Psoas muscle (tissue), 8 donors: ENCODE measurements around the gene LRTM2. TPM values are rescaled to one million over a fixed set of nuclear protein-coding genes. Genes with fewer than 3 reads are reported as not detected.

Experiments
- ATAC-seq, 4 donors: fragments of 200-7000 bp; cut with Tn5 transposase; one replicate each; pipeline ENCODE4 v1.9.1; 2020; ENCODE audit warnings: moderate library complexity in 3 of 4, mild to moderate bottlenecking in 2 of 4
- DNase-seq, 2 donors: peaks; one replicate each; pipeline ENCODE4 v3.0.0-alpha.2; 2020
- H3K27ac ChIP-seq: fragments of 200-600 bp; one replicate; pipeline ENCODE4 v1.8.0; 2022
- H3K27me3 ChIP-seq, 3 donors: fragments of 200-600 bp in 1 of 3; one replicate each; pipeline versions ENCODE4 v1.6.1 to v1.8.0; 2013 to 2022; ENCODE audit warnings: low read length in 2 of 3, mild to moderate bottlenecking in 2 of 3, moderate library complexity in 1 of 3; ENCODE audit not compliant: insufficient read depth in 3 of 3
- H3K36me3 ChIP-seq, 2 donors: fragments of 200-600 bp in 1 of 2; one replicate each; pipeline versions ENCODE4 v1.6.1 to v1.8.0; 2013 to 2022; ENCODE audit warnings: low read depth in 1 of 2, mild to moderate bottlenecking in 1 of 2, moderate library complexity in 1 of 2; ENCODE audit not compliant: insufficient read depth in 1 of 2
- H3K4me1 ChIP-seq: fragments of 200-600 bp; one replicate; pipeline ENCODE4 v1.8.0; 2022
- H3K4me3 ChIP-seq: fragments of 200-600 bp; one replicate; pipeline ENCODE4 v1.8.0; 2022; ENCODE audit warnings: mild to moderate bottlenecking
- H3K9me3 ChIP-seq: fragments of 200-600 bp; one replicate; pipeline ENCODE4 v1.8.0; 2022
- WGBS, 3 donors: extraction: QIAGEN DNeasy Blood & Tissue Kit; methylation state at CpG; one replicate each; pipeline versions ENCODE4 v1.1.6 to v1.1.7; 2013; 5-methylcytosine and 5-hydroxymethylcytosine counted together
- intact Hi-C, 2 donors: fragments of 100-400 bp; cut with DNase I; formaldehyde crosslinking; loops; one replicate each; pipeline versions ENCODE4 v1.11.0 to v1.14.2; 2022
- polyA plus RNA-seq, 3 donors: library from polyadenylated mRNA; stranded (reverse); fragments of 200-250 nt; gene quantifications; one replicate each; pipeline ENCODE4 v1.2.3, GENCODE V29; 2013
- total RNA-seq, 4 donors: library from RNA; stranded (reverse); fragmentation: NEBNext Ultra II Directional in 2 of 4; extraction: Animal tissue kit (Norgen Biotek cat#: 25700) in 2 of 4; gene quantifications; one replicate each; pipeline versions ENCODE4 v1.2.1 to v1.2.4, GENCODE V29; 2021 to 2023
- TF ChIP-seq, protein P1 (sequence below): fragments of 200-600 bp; IDR thresholded peaks from one replicate; pipeline ENCODE4 v1.8.0; 2022; ENCODE audit warnings: antibody characterized with exemption
- donor health status: healthy with polysubstance abuse.
- donor health status: DM: no; HTN: no; CAD: no; lungs with moderate emphysema.
- donor health status: Bipolar disorder and iron deficiency.
- donor health status: healthy.
- donor health status: DM: yes; HTN: yes; CAD: no.
- donor health status: DM: no; HTN: no; CAD: no.
- donor health status: DM: no; HTN: no; CAD: no.
- donor health status: DM: yes; HTN: yes; CAD: no.

LRTM2 gene
- total and polyA plus RNA-seq, 7 donors = not detected

DNA sequence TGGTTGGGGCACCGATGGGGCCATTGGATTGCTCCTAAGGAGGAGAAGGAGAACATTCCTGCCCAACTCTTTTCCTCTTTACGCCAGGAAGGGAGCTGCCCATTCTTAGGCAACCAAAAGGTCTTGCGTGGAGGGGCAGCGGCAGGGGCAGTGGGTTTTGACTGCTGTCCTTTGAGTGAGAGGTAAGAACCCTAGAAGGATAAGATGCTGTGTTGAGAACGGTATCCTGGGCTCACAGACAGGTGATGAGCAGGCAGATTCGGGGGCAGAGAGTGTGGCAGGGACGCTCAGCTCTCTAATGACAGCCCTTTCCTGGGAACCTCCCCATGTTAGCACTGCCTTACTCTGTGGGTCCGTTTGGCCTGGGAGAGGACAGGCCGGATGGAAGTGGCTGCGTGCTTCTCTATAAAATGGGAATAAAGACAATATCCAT is 13.2 kb downstream of the LRTM2 start:
- no peak for ATAC-seq
- TF ChIP-seq, protein P1, sequence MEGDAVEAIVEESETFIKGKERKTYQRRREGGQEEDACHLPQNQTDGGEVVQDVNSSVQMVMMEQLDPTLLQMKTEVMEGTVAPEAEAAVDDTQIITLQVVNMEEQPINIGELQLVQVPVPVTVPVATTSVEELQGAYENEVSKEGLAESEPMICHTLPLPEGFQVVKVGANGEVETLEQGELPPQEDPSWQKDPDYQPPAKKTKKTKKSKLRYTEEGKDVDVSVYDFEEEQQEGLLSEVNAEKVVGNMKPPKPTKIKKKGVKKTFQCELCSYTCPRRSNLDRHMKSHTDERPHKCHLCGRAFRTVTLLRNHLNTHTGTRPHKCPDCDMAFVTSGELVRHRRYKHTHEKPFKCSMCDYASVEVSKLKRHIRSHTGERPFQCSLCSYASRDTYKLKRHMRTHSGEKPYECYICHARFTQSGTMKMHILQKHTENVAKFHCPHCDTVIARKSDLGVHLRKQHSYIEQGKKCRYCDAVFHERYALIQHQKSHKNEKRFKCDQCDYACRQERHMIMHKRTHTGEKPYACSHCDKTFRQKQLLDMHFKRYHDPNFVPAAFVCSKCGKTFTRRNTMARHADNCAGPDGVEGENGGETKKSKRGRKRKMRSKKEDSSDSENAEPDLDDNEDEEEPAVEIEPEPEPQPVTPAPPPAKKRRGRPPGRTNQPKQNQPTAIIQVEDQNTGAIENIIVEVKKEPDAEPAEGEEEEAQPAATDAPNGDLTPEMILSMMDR = no peak
- no peak overlapping the region for H3K27ac ChIP-seq
- no peak for DNase-seq
- H3K36me3 ChIP-seq = no peaks in the 10 kb centered on the region
- H3K27me3 ChIP-seq = peaks cover 0 to 15% (median 1%) of the 10 kb centered on the region in 3 donors
- intact Hi-C loops = no loop called here
- 78 to 85% (median 82%) methylated on average over 10 of the region's 10 CpGs for WGBS, 3 donors
- H3K4me3 ChIP-seq = no peak overlapping the region
- no peaks in the 10 kb centered on the region for H3K9me3 ChIP-seq
- no peaks in the 10 kb centered on the region for H3K4me1 ChIP-seq

DNA sequence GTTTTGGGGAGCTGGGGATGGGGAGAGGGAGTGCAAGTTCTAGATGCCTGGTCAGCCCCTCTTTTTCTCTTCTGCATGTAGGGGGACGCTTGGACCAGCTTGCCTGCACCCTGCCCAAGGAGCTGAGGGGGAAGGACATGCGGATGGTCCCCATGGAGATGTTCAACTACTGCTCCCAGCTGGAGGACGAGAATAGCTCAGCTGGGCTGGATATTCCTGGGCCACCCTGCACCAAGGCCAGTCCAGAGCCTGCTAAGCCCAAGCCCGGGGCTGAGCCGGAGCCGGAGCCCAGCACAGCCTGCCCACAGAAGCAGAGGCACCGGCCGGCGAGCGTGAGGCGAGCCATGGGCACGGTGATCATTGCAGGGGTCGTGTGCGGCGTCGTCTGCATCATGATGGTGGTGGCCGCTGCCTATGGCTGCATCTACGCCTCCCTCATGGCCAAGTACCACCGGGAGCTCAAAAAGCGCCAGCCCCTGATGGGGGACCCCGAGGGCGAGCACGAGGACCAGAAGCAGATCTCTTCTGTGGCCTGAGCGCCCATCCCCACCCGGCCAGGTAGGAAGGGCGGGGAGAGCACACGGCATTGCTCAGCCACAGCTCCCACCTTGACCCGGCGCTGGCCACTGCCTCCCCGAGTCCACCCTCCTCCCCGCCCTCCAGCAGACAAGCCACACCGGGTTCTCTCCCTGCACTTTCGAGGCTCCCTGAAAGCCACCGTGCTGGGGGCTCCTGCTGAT is 14.0 kb downstream of the LRTM2 start:
- peaks cover 0 to 9% (median 4%) of the 10 kb centered on the region in 3 donors for H3K27me3 ChIP-seq
- no peaks in the 10 kb centered on the region for H3K9me3 ChIP-seq
- TF ChIP-seq, protein P1 = no peak
- 80 to 84% (median 83%) methylated on average over 34 of the region's 34 CpGs for WGBS, 3 donors
- H3K27ac ChIP-seq = no peak overlapping the region
- DNase-seq (peak in 1 of 2 donors; percentile 33), ATAC-seq (no peak)
- H3K36me3 ChIP-seq = no peaks in the 10 kb centered on the region
- intact Hi-C loops = no loop called here
- H3K4me1 ChIP-seq = no peaks in the 10 kb centered on the region
- H3K4me3 ChIP-seq = no peak overlapping the region

- ATAC-seq (no peak), DNase-seq (peak; percentile 3 to 38)
- Histone ChIP-seq H3K4me3 (no peak overlapping the region), H3K27ac (no peak overlapping the region), H3K4me1 (no peaks in the 10 kb centered on the region), H3K36me3 (no peaks in the 10 kb centered on the region), H3K27me3 (peaks cover 0 to 9% (median 4%) of the 10 kb centered on the region in 3 donors), H3K9me3 (no peaks in the 10 kb centered on the region)
- TF ChIP-seq, protein P1 = no peak
- intact Hi-C loops = loop anchor here in 1 of 2 donors (5.0 kb wide), 1 partner anchor 77 kb away; no protein-coding TSS in a partner anchor
- 74 to 80% (median 74%) methylated on average over 22 of the region's 22 CpGs for WGBS, 3 donors
These were observed 15.1 kb downstream of the LRTM2 start for GRCh38 chr12:1835211-1836131.

DNA sequence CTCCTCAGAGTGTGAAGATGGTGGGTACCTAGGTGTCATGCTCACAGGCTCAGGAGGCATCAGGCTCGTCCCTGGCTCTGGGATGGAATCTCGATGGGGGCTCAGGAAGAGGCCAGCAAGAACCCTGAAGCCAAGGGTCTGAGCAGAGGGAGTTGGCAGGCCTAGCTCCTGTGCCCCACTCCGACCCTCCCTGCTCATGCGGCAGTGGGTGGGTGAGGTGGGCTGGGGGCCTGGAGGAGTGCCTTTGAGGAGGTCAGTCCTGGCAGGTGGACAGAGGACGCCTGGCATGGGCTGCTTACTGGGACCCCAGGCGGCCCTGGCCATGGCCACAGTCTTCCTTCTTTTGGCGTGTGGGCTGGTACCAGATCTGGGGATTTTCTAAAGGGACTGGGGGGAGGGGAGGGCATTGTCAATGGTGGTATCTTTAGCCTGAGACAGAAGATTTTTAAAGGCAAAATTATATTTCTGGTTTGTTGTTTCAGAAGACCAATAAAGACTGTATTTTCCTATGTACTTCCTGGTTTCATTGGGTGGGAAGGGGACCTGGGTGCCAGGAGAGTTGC is 16.0 kb downstream of the LRTM2 start:
- ATAC-seq (no peak), DNase-seq (peak in 1 of 2 donors; percentile 13)
- TF ChIP-seq, protein P1 = no peak
- no peak overlapping the region for H3K4me3 ChIP-seq
- no peaks in the 10 kb centered on the region for H3K36me3 ChIP-seq
- H3K9me3 ChIP-seq = no peaks in the 10 kb centered on the region
- WGBS, 3 donors = 66 to 75% (median 68%) methylated on average over 7 of the region's 7 CpGs
- H3K27me3 ChIP-seq = peaks cover 0 to 9% (median 4%) of the 10 kb centered on the region in 3 donors
- no peaks in the 10 kb centered on the region for H3K4me1 ChIP-seq
- no peak overlapping the region for H3K27ac ChIP-seq
- intact Hi-C loops = loop anchor here in 1 of 2 donors (5.0 kb wide), 1 partner anchor 76 kb away; no protein-coding TSS in a partner anchor
